Activated naive CD8-positive, alpha-beta T cell treated with anti-CD3 and anti-CD28 coated beads, Interleukin-2, amount 50 U/mL, for 24 hours (primary cell): ENCODE results near the gene DVL1.

Experiments used
- ATAC-seq: fragments of 150-1000 bp; cut with Tn5 transposase; one replicate; pipeline ENCODE4 v1.10.0; 2021
- DNase-seq: peaks from one replicate; pipeline ENCODE4 v3.0.0; 2021
- H3K27ac Mint-ChIP-seq: one replicate; pipeline ENCODE4 v1.8.0; 2021; ENCODE audit warnings: mild to moderate bottlenecking, mixed read lengths
- H3K27me3 Mint-ChIP-seq: one replicate; pipeline ENCODE4 v1.8.0; 2021; ENCODE audit warnings: mixed read lengths
- H3K36me3 Mint-ChIP-seq: one replicate; pipeline ENCODE4 v1.8.0; 2021; ENCODE audit warnings: low read depth, mixed read lengths
- H3K4me1 Mint-ChIP-seq: one replicate; pipeline ENCODE4 v1.8.0; 2021; ENCODE audit warnings: mixed read lengths
- H3K4me3 Mint-ChIP-seq: one replicate; pipeline ENCODE4 v1.8.0; 2021; ENCODE audit warnings: mild to moderate bottlenecking, moderate library complexity, mixed read lengths
- H3K9me3 Mint-ChIP-seq: one replicate; pipeline ENCODE4 v1.8.0; 2021; ENCODE audit warnings: mixed read lengths

The DVL1 gene

GRCh38 chr1:1343811-1344421 is 5.3 kb downstream of the DVL1 start:
- ATAC-seq (no peak), DNase-seq (no peak)
- Mint-ChIP-seq H3K27me3 (no peaks in the 10 kb centered on the region), H3K9me3 (no peaks in the 10 kb centered on the region), H3K4me3 (no peak overlapping the region), H3K27ac (no peak overlapping the region), H3K36me3 (peaks cover 13% of the 10 kb centered on the region), H3K4me1 (peaks cover 14% of the 10 kb centered on the region)

- Mint-ChIP-seq H3K4me3 (no peak overlapping the region), H3K36me3 (peaks cover 13% of the 10 kb centered on the region), H3K27me3 (no peaks in the 10 kb centered on the region), H3K4me1 (peaks cover 12% of the 10 kb centered on the region), H3K27ac (no peak overlapping the region), H3K9me3 (no peaks in the 10 kb centered on the region)
- no peak for DNase-seq
- no peak for ATAC-seq
Observed at GRCh38 chr1:1342584-1343115, 6.6 kb downstream of the DVL1 start.

- no peaks in the 10 kb centered on the region for H3K27me3 Mint-ChIP-seq
- no peak overlapping the region for H3K27ac Mint-ChIP-seq
- H3K4me3 Mint-ChIP-seq, result no peak overlapping the region
- peaks cover 8% of the 10 kb centered on the region for H3K4me1 Mint-ChIP-seq
- peaks cover 13% of the 10 kb centered on the region for H3K36me3 Mint-ChIP-seq
- ATAC-seq (no peak), DNase-seq (no peak)
- no peaks in the 10 kb centered on the region for H3K9me3 Mint-ChIP-seq
Observed at GRCh38 chr1:1342061-1342562, 7.1 kb downstream of the DVL1 start.

- Mint-ChIP-seq H3K36me3 (peaks cover 13% of the 10 kb centered on the region), H3K27ac (no peak overlapping the region), H3K9me3 (no peaks in the 10 kb centered on the region), H3K27me3 (no peaks in the 10 kb centered on the region), H3K4me3 (no peak overlapping the region), H3K4me1 (peaks cover 3% of the 10 kb centered on the region)
- ATAC-seq (no peak), DNase-seq (no peak)
Observed at GRCh38 chr1:1341549-1342021, 7.6 kb downstream of the DVL1 start.

- no peaks in the 10 kb centered on the region for H3K27me3 Mint-ChIP-seq
- no peak for ATAC-seq
Observed at GRCh38 chr1:1340791-1341548, 8.2 kb downstream of the DVL1 start.

GRCh38 chr1:1340185-1340584 is 9.0 kb downstream of the DVL1 start:
- peaks cover 13% of the 10 kb centered on the region for H3K36me3 Mint-ChIP-seq
- peaks cover 3% of the 10 kb centered on the region for H3K4me1 Mint-ChIP-seq
- H3K4me3 Mint-ChIP-seq, result no peak overlapping the region
- H3K9me3 Mint-ChIP-seq, result no peaks in the 10 kb centered on the region
- no peak overlapping the region for H3K27ac Mint-ChIP-seq
- no peak for ATAC-seq
- no peaks in the 10 kb centered on the region for H3K27me3 Mint-ChIP-seq
- no peak for DNase-seq

More at GRCh38 chr1:1340791-1341548, 8.2 kb downstream of the DVL1 start:
- Mint-ChIP-seq H3K4me1 (peaks cover 3% of the 10 kb centered on the region), H3K9me3 (no peaks in the 10 kb centered on the region), H3K36me3 (peaks cover 13% of the 10 kb centered on the region), H3K4me3 (no peak overlapping the region), H3K27ac (no peak overlapping the region)
- no peak for DNase-seq

- H3K4me3 Mint-ChIP-seq, result no peak overlapping the region
- no peak for ATAC-seq
- H3K36me3 Mint-ChIP-seq, result peaks cover 13% of the 10 kb centered on the region
- no peak overlapping the region for H3K27ac Mint-ChIP-seq
- no peaks in the 10 kb centered on the region for H3K27me3 Mint-ChIP-seq
- no peaks in the 10 kb centered on the region for H3K9me3 Mint-ChIP-seq
- H3K4me1 Mint-ChIP-seq, result no peaks in the 10 kb centered on the region
- no peak for DNase-seq
Observed at GRCh38 chr1:1338278-1338677, 10.9 kb downstream of the DVL1 start.

GRCh38 chr1:1337793-1338147 is 11.4 kb downstream of the DVL1 start:
- DNase-seq (peak; percentile 63), ATAC-seq (peak; percentile 48)
- no peaks in the 10 kb centered on the region for H3K9me3 Mint-ChIP-seq
- no peaks in the 10 kb centered on the region for H3K4me1 Mint-ChIP-seq
- no peak overlapping the region for H3K4me3 Mint-ChIP-seq
- no peak overlapping the region for H3K27ac Mint-ChIP-seq
- no peaks in the 10 kb centered on the region for H3K27me3 Mint-ChIP-seq
- H3K36me3 Mint-ChIP-seq, result peaks cover 13% of the 10 kb centered on the region

GRCh38 chr1:1336931-1337792 is 12.1 kb downstream of the DVL1 start:
- Mint-ChIP-seq H3K9me3 (no peaks in the 10 kb centered on the region), H3K27me3 (no peaks in the 10 kb centered on the region), H3K4me3 (no peak overlapping the region), H3K36me3 (peaks cover 13% of the 10 kb centered on the region), H3K4me1 (no peaks in the 10 kb centered on the region), H3K27ac (no peak overlapping the region)
- no peak for DNase-seq
- no peak for ATAC-seq

GRCh38 chr1:1336446-1336845 is 12.8 kb downstream of the DVL1 start:
- no peak overlapping the region for H3K27ac Mint-ChIP-seq
- no peak overlapping the region for H3K4me3 Mint-ChIP-seq
- H3K9me3 Mint-ChIP-seq, result no peaks in the 10 kb centered on the region
- DNase-seq (no peak), ATAC-seq (no peak)
- no peaks in the 10 kb centered on the region for H3K27me3 Mint-ChIP-seq
- H3K36me3 Mint-ChIP-seq, result peaks cover 11% of the 10 kb centered on the region
- no peaks in the 10 kb centered on the region for H3K4me1 Mint-ChIP-seq

GRCh38 chr1:1335792-1336248 is 13.4 kb downstream of the DVL1 start:
- ATAC-seq (no peak), DNase-seq (no peak)
- H3K9me3 Mint-ChIP-seq, result no peaks in the 10 kb centered on the region
- H3K36me3 Mint-ChIP-seq, result peaks cover 5% of the 10 kb centered on the region
- H3K27me3 Mint-ChIP-seq, result no peaks in the 10 kb centered on the region
- H3K4me3 Mint-ChIP-seq, result no peak overlapping the region
- no peaks in the 10 kb centered on the region for H3K4me1 Mint-ChIP-seq
- no peak overlapping the region for H3K27ac Mint-ChIP-seq

GRCh38 chr1:1335283-1335682 is 13.9 kb downstream of the DVL1 start:
- ATAC-seq (no peak), DNase-seq (no peak)
- Mint-ChIP-seq H3K4me1 (no peaks in the 10 kb centered on the region), H3K9me3 (no peaks in the 10 kb centered on the region), H3K27ac (no peak overlapping the region), H3K27me3 (no peaks in the 10 kb centered on the region), H3K36me3 (no peaks in the 10 kb centered on the region), H3K4me3 (no peak overlapping the region)

- no peaks in the 10 kb centered on the region for H3K4me1 Mint-ChIP-seq
- H3K27me3 Mint-ChIP-seq, result no peaks in the 10 kb centered on the region
- no peak for DNase-seq
- no peak overlapping the region for H3K27ac Mint-ChIP-seq
- H3K9me3 Mint-ChIP-seq, result no peaks in the 10 kb centered on the region
- ATAC-seq, result no peak
- no peak overlapping the region for H3K4me3 Mint-ChIP-seq
- no peaks in the 10 kb centered on the region for H3K36me3 Mint-ChIP-seq
Observed at GRCh38 chr1:1334835-1335234, 14.4 kb downstream of the DVL1 start.

GRCh38 chr1:1333551-1334241 is 15.5 kb downstream of the DVL1 start:
- H3K36me3 Mint-ChIP-seq, result no peaks in the 10 kb centered on the region
- no peaks in the 10 kb centered on the region for H3K27me3 Mint-ChIP-seq
- H3K4me3 Mint-ChIP-seq, result no peak overlapping the region
- ATAC-seq, result no peak
- DNase-seq, result no peak
- H3K4me1 Mint-ChIP-seq, result no peaks in the 10 kb centered on the region
- H3K27ac Mint-ChIP-seq, result no peak overlapping the region
- H3K9me3 Mint-ChIP-seq, result no peaks in the 10 kb centered on the region
